MM.1S (cell line): Measurements from ENCODE around the gene ZBED1.

Experiments used
- CTCF ChIP-seq: fragments of 300-600 bp; sonication (generic); IDR thresholded peaks from 2 replicates; pipeline ENCODE4 v1.5.1; 2016; ENCODE audit warnings: antibody characterized with exemption, low read length, mixed read lengths
- EZH2 ChIP-seq: fragments of 300-600 bp; sonication (generic); optimal IDR thresholded peaks from 2 replicates; pipeline ENCODE3; 2017; ENCODE audit warnings: low read depth, mild to moderate bottlenecking, antibody characterized with exemption, low read length, mixed read lengths
- EZH2phosphoT487 ChIP-seq: fragments of 300-600 bp; sonication (generic); IDR thresholded peaks from 2 replicates; pipeline ENCODE4 v1.6.1; 2018; ENCODE audit warnings: antibody characterized with exemption, low read length

GRCh38 chrX:2462074-2462473, 38.7 kb downstream of the ZBED1 start:
- no peak for TF ChIP-seq EZH2phosphoT487
- TF ChIP-seq CTCF, result no peak
- no peak for TF ChIP-seq EZH2
